ENCODE data around the gene VRK3.

VRK3 gene

DNA sequence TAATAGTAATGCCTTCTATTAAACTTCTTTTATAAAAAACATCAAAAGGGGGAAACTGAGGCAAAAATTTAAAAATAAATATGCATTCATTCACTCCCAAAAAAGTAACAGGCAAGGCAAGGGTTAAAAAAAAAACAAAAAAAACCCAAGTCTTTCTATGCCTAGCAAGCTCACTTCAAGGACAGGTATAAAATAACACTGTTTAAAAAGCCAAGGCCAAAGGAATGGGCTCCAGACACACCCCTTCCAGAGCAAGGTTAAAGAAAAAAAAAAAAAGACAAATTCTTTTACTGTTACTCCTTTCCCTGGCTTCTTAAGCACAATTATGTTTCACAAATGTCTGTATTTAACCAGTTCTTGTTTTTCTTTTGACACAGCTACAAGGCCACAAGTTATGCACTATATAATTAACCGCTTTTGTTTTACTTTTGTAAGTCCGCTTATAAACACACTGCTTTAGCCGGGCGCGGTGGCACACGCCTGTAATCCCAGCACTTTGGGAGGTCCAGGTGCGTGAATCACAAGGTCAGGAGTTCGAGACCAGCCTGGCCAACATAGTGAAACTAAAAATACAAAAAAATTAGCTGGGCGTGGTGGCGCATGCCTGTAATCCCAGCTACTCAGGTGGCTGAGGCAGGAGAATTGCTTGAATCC lies 67.8 kb downstream of the VRK3 start:
- no peak overlapping the region for H3K4me3 ChIP-seq (ENCODE audit: low read depth in 1 of 2, low read length in 2 of 2)
- H2AFZ ChIP-seq (ENCODE audit: low read depth, low read length), result no peak overlapping the region
- peaks cover 3% of the 10 kb centered on the region for H3K27me3 ChIP-seq (ENCODE audit: insufficient read depth, low read length, poor library complexity)
- no peak overlapping the region for H3K4me2 ChIP-seq (ENCODE audit: insufficient read depth, low read length)
- no peaks in the 10 kb centered on the region for H3K4me1 ChIP-seq (ENCODE audit: insufficient read depth, low read length)
- H3K36me3 ChIP-seq (ENCODE audit: insufficient read depth, low read length), result no peaks in the 10 kb centered on the region
- no peaks in the 10 kb centered on the region for H4K20me1 ChIP-seq (ENCODE audit: insufficient read depth, low read length)
- H3K9ac ChIP-seq (ENCODE audit: low read depth, low read length), result no peak overlapping the region
- DNase-seq, result no peak
- TF ChIP-seq, protein P1, sequence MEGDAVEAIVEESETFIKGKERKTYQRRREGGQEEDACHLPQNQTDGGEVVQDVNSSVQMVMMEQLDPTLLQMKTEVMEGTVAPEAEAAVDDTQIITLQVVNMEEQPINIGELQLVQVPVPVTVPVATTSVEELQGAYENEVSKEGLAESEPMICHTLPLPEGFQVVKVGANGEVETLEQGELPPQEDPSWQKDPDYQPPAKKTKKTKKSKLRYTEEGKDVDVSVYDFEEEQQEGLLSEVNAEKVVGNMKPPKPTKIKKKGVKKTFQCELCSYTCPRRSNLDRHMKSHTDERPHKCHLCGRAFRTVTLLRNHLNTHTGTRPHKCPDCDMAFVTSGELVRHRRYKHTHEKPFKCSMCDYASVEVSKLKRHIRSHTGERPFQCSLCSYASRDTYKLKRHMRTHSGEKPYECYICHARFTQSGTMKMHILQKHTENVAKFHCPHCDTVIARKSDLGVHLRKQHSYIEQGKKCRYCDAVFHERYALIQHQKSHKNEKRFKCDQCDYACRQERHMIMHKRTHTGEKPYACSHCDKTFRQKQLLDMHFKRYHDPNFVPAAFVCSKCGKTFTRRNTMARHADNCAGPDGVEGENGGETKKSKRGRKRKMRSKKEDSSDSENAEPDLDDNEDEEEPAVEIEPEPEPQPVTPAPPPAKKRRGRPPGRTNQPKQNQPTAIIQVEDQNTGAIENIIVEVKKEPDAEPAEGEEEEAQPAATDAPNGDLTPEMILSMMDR (IDR thresholded peaks at IDR 0.05; ENCODE audit: borderline replicate concordance, extremely low read depth, low read length, poor library complexity, severe bottlenecking), result no peak
- TF ChIP-seq EZH2 (IDR thresholded peaks at IDR 0.05; ENCODE audit: borderline replicate concordance, low read depth, low read length, severe bottlenecking), result no peak
- H3K9me3 ChIP-seq (ENCODE audit: insufficient read depth, low read length, severe bottlenecking), result no peaks in the 10 kb centered on the region
- ATAC-seq (ENCODE audit: insufficient read depth, low read depth), result no peak
- no peaks in the 10 kb centered on the region for H3K79me2 ChIP-seq (ENCODE audit: insufficient read depth, low read length)
- no peak overlapping the region for H3K27ac ChIP-seq (ENCODE audit: low read length)

DNA sequence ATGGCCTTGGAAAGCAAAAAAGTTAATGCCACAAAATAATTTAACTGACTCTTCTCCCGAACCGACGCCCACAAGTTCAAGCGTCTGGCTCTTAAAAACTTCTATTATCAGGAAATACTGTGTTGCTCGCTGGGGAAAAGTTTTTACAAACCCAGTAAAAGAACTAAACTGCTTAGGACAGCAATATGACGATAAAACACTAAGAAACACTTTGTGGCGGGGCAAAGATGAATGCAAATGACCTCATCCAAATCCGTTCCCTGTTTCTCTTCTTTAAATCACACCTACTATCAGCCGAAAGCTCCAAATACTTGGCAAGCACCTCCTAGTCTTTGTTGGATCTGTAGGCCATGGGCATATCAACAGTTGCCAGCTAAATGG lies 69.1 kb downstream of the VRK3 start:
- H3K4me3 ChIP-seq (ENCODE audit: low read depth in 1 of 2, low read length in 2 of 2), result no peak overlapping the region
- H3K4me2 ChIP-seq (ENCODE audit: insufficient read depth, low read length), result no peak overlapping the region
- no peaks in the 10 kb centered on the region for H3K79me2 ChIP-seq (ENCODE audit: insufficient read depth, low read length)
- H3K4me1 ChIP-seq (ENCODE audit: insufficient read depth, low read length), result no peaks in the 10 kb centered on the region
- H3K9me3 ChIP-seq (ENCODE audit: insufficient read depth, low read length, severe bottlenecking), result no peaks in the 10 kb centered on the region
- H3K27me3 ChIP-seq (ENCODE audit: insufficient read depth, low read length, poor library complexity), result peaks cover 3% of the 10 kb centered on the region
- no peak overlapping the region for H3K27ac ChIP-seq (ENCODE audit: low read length)
- no peak for TF ChIP-seq EZH2 (IDR thresholded peaks at IDR 0.05; ENCODE audit: borderline replicate concordance, low read depth, low read length, severe bottlenecking)
- TF ChIP-seq, protein P1 (IDR thresholded peaks at IDR 0.05; ENCODE audit: borderline replicate concordance, extremely low read depth, low read length, poor library complexity, severe bottlenecking), result no peak
- H2AFZ ChIP-seq (ENCODE audit: low read depth, low read length), result no peak overlapping the region
- 0 out of 2 replicates have a peak, but pooled peaks cover 2% of the 10 kb centered on the region for H4K20me1 ChIP-seq (ENCODE audit: insufficient read depth, low read length)
- DNase-seq (no peak), ATAC-seq (ENCODE audit: insufficient read depth, low read depth) (no peak)
- no peak overlapping the region for H3K9ac ChIP-seq (ENCODE audit: low read depth, low read length)
- no peaks in the 10 kb centered on the region for H3K36me3 ChIP-seq (ENCODE audit: insufficient read depth, low read length)

DNA sequence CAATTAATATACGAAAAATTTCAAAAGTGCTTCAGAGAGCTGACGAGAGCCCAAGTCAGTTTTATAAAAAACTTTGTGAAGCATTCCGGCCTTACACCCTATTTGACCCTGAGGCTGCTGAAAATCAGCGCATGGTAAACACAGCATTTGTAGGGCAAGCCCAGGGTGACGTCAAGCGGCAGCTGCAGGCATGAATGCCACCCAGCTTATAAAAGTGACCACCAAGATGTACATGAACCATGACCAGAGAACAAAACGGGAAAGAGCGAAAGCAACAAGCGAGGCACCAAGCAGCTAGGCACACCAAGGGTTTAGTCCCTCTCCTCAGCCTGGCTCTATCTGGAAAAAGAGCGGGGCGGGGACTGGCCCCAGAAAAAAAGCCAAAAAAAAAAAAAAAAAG lies 70.2 kb downstream of the VRK3 start:
- TF ChIP-seq, protein P1 (IDR thresholded peaks at IDR 0.05; ENCODE audit: borderline replicate concordance, extremely low read depth, low read length, poor library complexity, severe bottlenecking), result no peak
- no peak for TF ChIP-seq EZH2 (IDR thresholded peaks at IDR 0.05; ENCODE audit: borderline replicate concordance, low read depth, low read length, severe bottlenecking)

More for the DNA sequence above, 70.2 kb downstream of the VRK3 start:
- DNase-seq (no peak), ATAC-seq (ENCODE audit: insufficient read depth, low read depth) (no peak)
- Histone ChIP-seq H2AFZ (ENCODE audit: low read depth, low read length) (no peak overlapping the region), H3K36me3 (ENCODE audit: insufficient read depth, low read length) (no peaks in the 10 kb centered on the region), H3K27me3 (ENCODE audit: insufficient read depth, low read length, poor library complexity) (peaks cover 3% of the 10 kb centered on the region), H3K27ac (ENCODE audit: low read length) (no peak overlapping the region), H3K9ac (ENCODE audit: low read depth, low read length) (no peak overlapping the region), H3K4me2 (ENCODE audit: insufficient read depth, low read length) (no peak overlapping the region), H3K9me3 (ENCODE audit: insufficient read depth, low read length, severe bottlenecking) (no peaks in the 10 kb centered on the region), H3K79me2 (ENCODE audit: insufficient read depth, low read length) (no peaks in the 10 kb centered on the region), H3K4me3 (ENCODE audit: low read depth in 1 of 2, low read length in 2 of 2) (no peak overlapping the region), H3K4me1 (ENCODE audit: insufficient read depth, low read length) (no peaks in the 10 kb centered on the region), H4K20me1 (ENCODE audit: insufficient read depth, low read length) (0 out of 2 replicates have a peak, but pooled peaks cover 6% of the 10 kb centered on the region)
